ENCODE measurements around the gene SERPINB8. TPM values are rescaled to one million over a fixed set of nuclear protein-coding genes. Genes with fewer than 3 reads are reported as not detected.

Gene SERPINB8
- total and polyA plus RNA-seq, 4 donors: 5.7 to 29.6 (median 19.1) TPM

- TF ChIP-seq CTCF (IDR thresholded peaks at IDR 0.05; ENCODE audit: control extremely low read depth, extremely low read depth): no peak
- DNase-seq (no peak), ATAC-seq (ENCODE audit: insufficient read depth, low FRiP score) (no peak)
- H3K9ac ChIP-seq (ENCODE audit: insufficient read depth in 1 of 2, low read length in 2 of 2): no peak overlapping the region
- no peak overlapping the region for H3K27ac ChIP-seq (ENCODE audit: low read depth in 1 of 2, low read length in 1 of 2)
- no peaks in the 10 kb centered on the region for H3K9me3 ChIP-seq (ENCODE audit: control insufficient read depth in 4 of 4, insufficient read depth in 3 of 4, low read length in 3 of 4)
- WGBS, 2 donors: 83 to 88% methylated on average over 3 of the region's 3 CpGs
- no peaks in the 10 kb centered on the region for H3K4me1 ChIP-seq (ENCODE audit: control insufficient read depth in 5 of 5, insufficient read depth in 5 of 5, low read length in 5 of 5)
- H3K4me3 ChIP-seq: no peak overlapping the region
- H3K27me3 ChIP-seq (ENCODE audit: control insufficient read depth in 3 of 3, insufficient read depth in 3 of 3, low read length in 2 of 3): peaks cover 0 to 2% (median 0%) of the 10 kb centered on the region in 3 donors
- H3K36me3 ChIP-seq (ENCODE audit: control insufficient read depth in 4 of 4, insufficient read depth in 4 of 4, low read length in 4 of 4): no peaks in the 10 kb centered on the region
These were observed 50.3 kb downstream of the SERPINB8 start for GRCh38 chr18:64019922-64020756.

GRCh38 chr18:64026350-64026749, 56.5 kb downstream of the SERPINB8 start:
- Histone ChIP-seq H3K4me3 (no peak overlapping the region), H3K9me3 (ENCODE audit: control insufficient read depth in 4 of 4, insufficient read depth in 3 of 4, low read length in 3 of 4) (peaks cover 0 to 5% (median 0%) of the 10 kb centered on the region in 4 donors), H3K36me3 (ENCODE audit: control insufficient read depth in 4 of 4, insufficient read depth in 4 of 4, low read length in 4 of 4) (no peaks in the 10 kb centered on the region), H3K9ac (ENCODE audit: insufficient read depth in 1 of 2, low read length in 2 of 2) (no peak overlapping the region), H3K27ac (ENCODE audit: low read depth in 1 of 2, low read length in 1 of 2) (no peak overlapping the region), H3K27me3 (ENCODE audit: control insufficient read depth in 3 of 3, insufficient read depth in 3 of 3, low read length in 2 of 3) (no peaks in the 10 kb centered on the region), H3K4me1 (ENCODE audit: control insufficient read depth in 5 of 5, insufficient read depth in 5 of 5, low read length in 5 of 5) (no peaks in the 10 kb centered on the region)
- TF ChIP-seq CTCF (IDR thresholded peaks at IDR 0.05; ENCODE audit: control extremely low read depth, extremely low read depth): no peak
- ATAC-seq (ENCODE audit: insufficient read depth, low FRiP score) (no peak), DNase-seq (no peak)
- WGBS, 2 donors: 95 to 97% methylated on average over 19 to 20 of the region's 20 CpGs

- 82 to 88% methylated on average over 4 of the region's 4 CpGs for WGBS, 2 donors
- Histone ChIP-seq H3K9ac (ENCODE audit: insufficient read depth in 1 of 2, low read length in 2 of 2) (no peak overlapping the region), H3K4me1 (ENCODE audit: control insufficient read depth in 5 of 5, insufficient read depth in 5 of 5, low read length in 5 of 5) (no peaks in the 10 kb centered on the region), H3K36me3 (ENCODE audit: control insufficient read depth in 4 of 4, insufficient read depth in 4 of 4, low read length in 4 of 4) (no peaks in the 10 kb centered on the region), H3K9me3 (ENCODE audit: control insufficient read depth in 4 of 4, insufficient read depth in 3 of 4, low read length in 3 of 4) (peaks cover 0 to 5% (median 0%) of the 10 kb centered on the region in 4 donors), H3K27me3 (ENCODE audit: control insufficient read depth in 3 of 3, insufficient read depth in 3 of 3, low read length in 2 of 3) (no peaks in the 10 kb centered on the region), H3K4me3 (no peak overlapping the region), H3K27ac (ENCODE audit: low read depth in 1 of 2, low read length in 1 of 2) (no peak overlapping the region)
- TF ChIP-seq CTCF (IDR thresholded peaks at IDR 0.05; ENCODE audit: control extremely low read depth, extremely low read depth): no peak
- DNase-seq (no peak), ATAC-seq (ENCODE audit: insufficient read depth, low FRiP score) (no peak)
These were observed 58.2 kb downstream of the SERPINB8 start for GRCh38 chr18:64027931-64028695.

Measured in lung (tissue), 12 donors.